H9 (cell line): ENCODE measurements around the gene TSFM. TPM values are rescaled to one million over a fixed set of nuclear protein-coding genes. Genes with fewer than 3 reads are reported as not detected.

Source experiments
- DNase-seq: peaks from one replicate; pipeline ENCODE4 v3.0.0-alpha.2; 2017
- H2AFZ ChIP-seq: one replicate; pipeline ENCODE4 v1.6.1; 2013; ENCODE audit warnings: mild to moderate bottlenecking, low read length, control low read depth, moderate library complexity
- H2AK5ac ChIP-seq: 2 replicates; pipeline ENCODE4 v1.6.1; 2013; ENCODE audit warnings: low read length, control low read depth, mixed read lengths; ENCODE audit not compliant: insufficient read length
- H2BK120ac ChIP-seq: one replicate; pipeline ENCODE4 v1.6.1; 2013; ENCODE audit warnings: low read depth, mild to moderate bottlenecking, low read length, control low read depth, inconsistent platforms; ENCODE audit not compliant: poor library complexity, severe bottlenecking
- H2BK12ac ChIP-seq: 2 replicates; pipeline ENCODE4 v1.6.1; 2013; ENCODE audit warnings: low read length, control low read depth, mixed read lengths, low read depth; ENCODE audit not compliant: insufficient read length
- H2BK15ac ChIP-seq: 2 replicates; pipeline ENCODE4 v1.6.1; 2013; ENCODE audit warnings: low read depth, low read length, control low read depth
- H2BK20ac ChIP-seq: one replicate; pipeline ENCODE4 v1.6.1; 2013; ENCODE audit warnings: low read depth, mild to moderate bottlenecking, low read length, control low read depth, inconsistent platforms; ENCODE audit not compliant: poor library complexity, severe bottlenecking
- H2BK5ac ChIP-seq: 2 replicates; pipeline ENCODE4 v1.6.1; 2013; ENCODE audit warnings: low read length, control low read depth, mixed read lengths; ENCODE audit not compliant: insufficient read length
- H3K14ac ChIP-seq: 2 replicates; pipeline ENCODE4 v1.6.1; 2013; ENCODE audit warnings: low read length, control low read depth; ENCODE audit not compliant: insufficient read depth
- H3K18ac ChIP-seq: 2 replicates; pipeline ENCODE4 v1.6.1; 2013; ENCODE audit warnings: low read depth, mild to moderate bottlenecking, mixed read lengths, low read length, control low read depth; ENCODE audit not compliant: insufficient read length
- H3K23ac ChIP-seq: 2 replicates; pipeline ENCODE4 v1.6.1; 2013; ENCODE audit warnings: low read length, control low read depth, mixed read lengths, low read depth; ENCODE audit not compliant: insufficient read length
- H3K23me2 ChIP-seq: 2 replicates; pipeline ENCODE4 v1.6.1; 2013; ENCODE audit warnings: low read depth, mild to moderate bottlenecking, mixed read lengths, low read length, control low read depth; ENCODE audit not compliant: insufficient read length, poor library complexity, severe bottlenecking
- H3K27ac ChIP-seq: 2 replicates; pipeline ENCODE4 v1.5.1; 2013; ENCODE audit warnings: low read length, control low read depth, mixed read lengths, low read depth; ENCODE audit not compliant: insufficient read length
- H3K27me3 ChIP-seq: 2 replicates; pipeline ENCODE4 v1.6.1; 2013; ENCODE audit warnings: low read length, control low read depth, inconsistent platforms; ENCODE audit not compliant: insufficient read depth
- H3K4ac ChIP-seq: 2 replicates; pipeline ENCODE4 v1.6.1; 2013; ENCODE audit warnings: low read depth, mild to moderate bottlenecking, control low read depth, inconsistent platforms, low read length, moderate library complexity
- H3K4me1 ChIP-seq: 2 replicates; pipeline ENCODE4 v1.6.1; 2013; ENCODE audit warnings: low read length, control low read depth, inconsistent platforms; ENCODE audit not compliant: insufficient read depth
- H3K4me2 ChIP-seq: 2 replicates; pipeline ENCODE4 v1.6.1; 2013; ENCODE audit warnings: low read length, control low read depth, mixed read lengths; ENCODE audit not compliant: insufficient read length, insufficient read depth
- H3K56ac ChIP-seq: 2 replicates; pipeline ENCODE4 v1.6.1; 2013; ENCODE audit warnings: low read depth, mild to moderate bottlenecking, mixed read lengths, low read length, control low read depth; ENCODE audit not compliant: insufficient read length
- H3K79me1 ChIP-seq: 2 replicates; pipeline ENCODE4 v1.6.1; 2013; ENCODE audit warnings: low read depth, mild to moderate bottlenecking, moderate library complexity, low read length, control low read depth, inconsistent platforms; ENCODE audit not compliant: insufficient read depth, poor library complexity, severe bottlenecking
- H3K79me2 ChIP-seq: 2 replicates; pipeline ENCODE4 v1.6.1; 2013; ENCODE audit warnings: low read length, control low read depth, inconsistent platforms; ENCODE audit not compliant: insufficient read depth
- H3K9ac ChIP-seq: 2 replicates; pipeline ENCODE4 v1.6.1; 2013; ENCODE audit warnings: low read length, control low read depth, mixed read lengths; ENCODE audit not compliant: insufficient read length; ENCODE audit errors: extremely low read depth
- H3K9me3 ChIP-seq: one replicate; pipeline ENCODE4 v1.6.1; 2013; ENCODE audit warnings: low read depth, low read length, inconsistent platforms; ENCODE audit not compliant: control insufficient read depth
- H3T11ph ChIP-seq: one replicate; pipeline ENCODE4 v1.6.1; 2013; ENCODE audit warnings: mild to moderate bottlenecking, low read length, control low read depth, inconsistent platforms
- H4K20me1 ChIP-seq: one replicate; pipeline ENCODE4 v1.6.1; 2013; ENCODE audit not compliant: control insufficient read depth, insufficient read length, insufficient read depth
- H4K5ac ChIP-seq: 2 replicates; pipeline ENCODE4 v1.6.1; 2013; ENCODE audit warnings: low read depth, mild to moderate bottlenecking, mixed read lengths, low read length, control low read depth; ENCODE audit not compliant: insufficient read length
- H4K8ac ChIP-seq: replicated peaks from 2 replicates; pipeline ENCODE4 v1.6.1; 2013; ENCODE audit warnings: low read length, control low read depth, mixed read lengths, low read depth; ENCODE audit not compliant: insufficient read length
- H4K91ac ChIP-seq: 2 replicates; pipeline ENCODE4 v1.6.1; 2013; ENCODE audit warnings: low read depth, mild to moderate bottlenecking, moderate library complexity, mixed read lengths, low read length, control low read depth; ENCODE audit not compliant: insufficient read length
- H3K27ac Mint-ChIP-seq, 3 experiments: 2 replicates in 2 of 3; 3 replicates in 1 of 3; pipeline ENCODE4 v1.8.0; 2020 to 2021; ENCODE audit warnings: mixed read lengths in 3 of 3, mild to moderate bottlenecking in 1 of 3, moderate library complexity in 1 of 3
- H3K27me3 Mint-ChIP-seq: 2 replicates; pipeline ENCODE4 v1.8.0; 2021; ENCODE audit warnings: low read depth, mild to moderate bottlenecking, moderate library complexity, mixed read lengths
- H3K36me3 Mint-ChIP-seq, 3 experiments: 2 replicates in 2 of 3; 3 replicates in 1 of 3; pipeline ENCODE4 v1.8.0; 2020 to 2021; ENCODE audit warnings: low read depth in 3 of 3, mixed read lengths in 3 of 3; ENCODE audit not compliant: insufficient read depth in 1 of 3
- H3K4me1 Mint-ChIP-seq, 2 experiments: 2 replicates each; pipeline ENCODE4 v1.8.0; 2020; ENCODE audit warnings: mixed read lengths in 2 of 2
- H3K4me3 Mint-ChIP-seq, 2 experiments: 2 replicates in 1 of 2; 3 replicates in 1 of 2; pipeline ENCODE4 v1.8.0; 2020 to 2021; ENCODE audit warnings: mild to moderate bottlenecking in 2 of 2, mixed read lengths in 2 of 2, moderate library complexity in 1 of 2
- H3K9me3 Mint-ChIP-seq, 2 experiments: 2 replicates in 1 of 2; 3 replicates in 1 of 2; pipeline ENCODE4 v1.8.0; 2020; ENCODE audit warnings: mild to moderate bottlenecking in 2 of 2, mixed read lengths in 2 of 2, moderate library complexity in 1 of 2
- CTCF ChIP-seq: fragments of 200-600 bp; sonication (generic); conservative IDR thresholded peaks from 3 replicates; pipeline ENCODE4 v1.8.0; 2021; ENCODE audit warnings: antibody characterized with exemption, mild to moderate bottlenecking
- WGBS: extraction: QIAGEN DNeasy Blood & Tissue Kit; methylation state at CpG from one replicate; pipeline ENCODE4 v1.1.7; 2013; ENCODE audit warnings: missing lambda C conversion rate, low lambda C conversion rate, mixed read lengths; ENCODE audit not compliant: insufficient read length; ENCODE audit errors: extremely low coverage; 5-methylcytosine and 5-hydroxymethylcytosine counted together
- total RNA-seq: library from RNA; stranded (reverse); gene quantifications from 2 replicates; pipeline ENCODE4 v1.2.1, GENCODE V29; 2021

Gene TSFM
- total RNA-seq, 1 experiment from 2014 or later, result 50.2 TPM

GRCh38 chr12:57815177-57816000, 32.8 kb downstream of the TSFM start:
- no peak overlapping the region for H3K4ac ChIP-seq
- H3K79me1 ChIP-seq, result no peaks in the 10 kb centered on the region
- no peak overlapping the region for H2BK15ac ChIP-seq
- no peaks in the 10 kb centered on the region for H3K27me3 ChIP-seq
- no peaks in the 10 kb centered on the region for H3K27me3 Mint-ChIP-seq
- TF ChIP-seq CTCF, result peak; percentile 53
- no peak overlapping the region for H3T11ph ChIP-seq
- H2AFZ ChIP-seq, result no peak overlapping the region
- H3K79me2 ChIP-seq, result no peaks in the 10 kb centered on the region
- H3K56ac ChIP-seq, result no peak overlapping the region
- WGBS, result no CpG with 5 or more reads among the region's 13 CpGs
- peaks cover 0 to 3% (median 0%) of the 10 kb centered on the region in 3 experiments; a peak in 2 of 7 replicates for H3K36me3 Mint-ChIP-seq
- H2BK20ac ChIP-seq, result no peak overlapping the region
- H3K4me1 Mint-ChIP-seq, result peaks cover 6 to 10% of the 10 kb centered on the region in 2 experiments
- no peak overlapping the region for H2AK5ac ChIP-seq
- H2BK5ac ChIP-seq, result no peak overlapping the region
- H2BK12ac ChIP-seq, result no peak overlapping the region
- H3K9me3 Mint-ChIP-seq, result no peaks in the 10 kb centered on the region
- H3K23ac ChIP-seq, result no peak overlapping the region
- no peaks in the 10 kb centered on the region for H3K23me2 ChIP-seq
- H3K9ac ChIP-seq, result no peak overlapping the region
- H2BK120ac ChIP-seq, result no peak overlapping the region
- no peak overlapping the region for H4K91ac ChIP-seq
- H3K9me3 ChIP-seq, result no peaks in the 10 kb centered on the region
- no peaks in the 10 kb centered on the region for H3K4me1 ChIP-seq
- no peak overlapping the region; a peak in 1 of 7 replicates for H3K27ac Mint-ChIP-seq
- no peak overlapping the region for H4K5ac ChIP-seq
- no peak overlapping the region for H3K18ac ChIP-seq
- peak; percentile 89 for DNase-seq
- no peaks in the 10 kb centered on the region for H4K20me1 ChIP-seq
- no peak overlapping the region for H3K27ac ChIP-seq
- H3K4me2 ChIP-seq, result no peak overlapping the region
- no peak overlapping the region for H3K14ac ChIP-seq
- H3K4me3 Mint-ChIP-seq, result peak overlapping the region in 1 of 2 experiments; percentile 34; a peak in 2 of 5 replicates
- no peak overlapping the region for H4K8ac ChIP-seq
